GM21367 (cell line): ENCODE measurements around the gene SCNN1B.
"Not testable (repeated sequence)": the region's sequence is repeated elsewhere in the genome, so short reads cannot be mapped to it uniquely, and the experiment has no call there.

Experiments
- ATAC-seq: cut with Tn5 transposase; IDR thresholded peaks from one replicate; pipeline ENCODE4 v1.9.1; 2021; ENCODE audit not compliant: unreplicated experiment

SCNN1B gene, protein sequence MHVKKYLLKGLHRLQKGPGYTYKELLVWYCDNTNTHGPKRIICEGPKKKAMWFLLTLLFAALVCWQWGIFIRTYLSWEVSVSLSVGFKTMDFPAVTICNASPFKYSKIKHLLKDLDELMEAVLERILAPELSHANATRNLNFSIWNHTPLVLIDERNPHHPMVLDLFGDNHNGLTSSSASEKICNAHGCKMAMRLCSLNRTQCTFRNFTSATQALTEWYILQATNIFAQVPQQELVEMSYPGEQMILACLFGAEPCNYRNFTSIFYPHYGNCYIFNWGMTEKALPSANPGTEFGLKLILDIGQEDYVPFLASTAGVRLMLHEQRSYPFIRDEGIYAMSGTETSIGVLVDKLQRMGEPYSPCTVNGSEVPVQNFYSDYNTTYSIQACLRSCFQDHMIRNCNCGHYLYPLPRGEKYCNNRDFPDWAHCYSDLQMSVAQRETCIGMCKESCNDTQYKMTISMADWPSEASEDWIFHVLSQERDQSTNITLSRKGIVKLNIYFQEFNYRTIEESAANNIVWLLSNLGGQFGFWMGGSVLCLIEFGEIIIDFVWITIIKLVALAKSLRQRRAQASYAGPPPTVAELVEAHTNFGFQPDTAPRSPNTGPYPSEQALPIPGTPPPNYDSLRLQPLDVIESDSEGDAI

DNA sequence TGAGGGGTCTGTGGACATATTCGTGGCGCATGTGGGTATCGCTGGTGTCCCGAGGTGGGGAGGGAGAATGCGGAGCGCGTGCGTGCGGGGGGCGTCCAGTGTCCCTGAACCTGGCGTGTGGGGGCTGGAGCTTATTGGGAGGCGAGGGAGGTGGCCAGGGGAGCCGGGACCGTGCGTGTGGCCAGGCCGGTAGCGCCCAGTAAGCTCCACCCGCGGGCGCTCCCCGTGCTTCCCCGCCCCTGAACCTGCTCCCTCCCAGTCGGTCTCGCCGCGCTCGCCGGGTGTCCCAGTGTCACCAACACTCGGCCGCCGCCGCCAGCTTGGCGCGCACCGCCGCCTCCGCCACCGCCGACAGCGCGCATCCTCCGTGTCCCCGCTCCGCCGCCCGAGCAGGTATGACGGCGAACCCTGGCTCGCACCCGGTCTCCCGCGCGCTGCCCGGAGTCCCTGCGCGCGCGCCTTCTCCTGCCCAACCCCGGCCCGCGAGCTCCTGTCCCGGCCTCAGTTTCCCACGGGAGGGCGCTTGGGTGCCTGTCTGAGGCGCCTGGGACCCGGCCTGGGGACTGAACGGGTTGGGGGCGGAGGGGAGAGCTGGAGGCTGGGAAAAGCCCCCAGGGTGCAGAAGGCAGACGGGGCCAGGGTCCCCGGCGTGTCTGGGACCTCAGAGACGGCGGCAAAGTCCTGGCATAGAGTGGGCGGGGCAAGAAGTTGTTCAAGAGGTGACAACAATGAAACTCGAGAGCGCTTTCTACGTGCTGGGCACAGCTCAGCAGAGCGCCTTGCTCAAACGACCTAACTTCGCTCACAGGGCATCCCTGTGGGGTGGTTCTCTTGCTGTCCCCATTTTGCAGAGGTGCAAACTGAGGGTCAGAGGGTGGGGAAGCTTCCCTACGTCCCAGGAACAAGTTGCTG, at the start of gene SCNN1B:
Gene SCNN1B, plus strand, starts transcription at position 258 of the 912 bp plus-strand sequence. CDS start 46,298 bp downstream, outside the sequence.
- ATAC-seq, result no peak

GRCh38 chr16:23252310-23252709, 49.8 kb upstream of the SCNN1B start:
- no peak for ATAC-seq

- ATAC-seq, result not testable (repeated sequence)
Measured at GRCh38 chr16:23253650-23254049, 48.5 kb upstream of the SCNN1B start.

- ATAC-seq, result no peak
Measured at GRCh38 chr16:23254338-23254737, 47.8 kb upstream of the SCNN1B start.

DNA sequence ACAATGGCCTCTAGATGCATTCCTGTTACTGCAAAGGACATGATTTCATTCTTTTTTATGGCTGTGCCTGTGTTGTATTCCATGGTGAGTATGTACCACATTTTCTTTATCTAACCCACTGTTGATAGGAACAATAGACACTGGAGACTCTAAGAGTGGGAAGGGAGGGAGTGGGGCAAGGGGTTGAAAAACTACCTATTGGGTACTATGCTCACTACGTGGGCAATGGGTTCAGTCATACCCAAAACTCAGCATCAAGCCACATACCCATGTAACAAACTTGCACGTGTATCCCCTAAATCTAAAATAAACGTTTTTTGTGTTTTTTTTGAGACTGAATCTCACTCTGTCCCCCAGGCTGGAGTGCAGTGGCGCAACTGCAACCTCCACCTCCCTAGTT, 47.1 kb upstream of the SCNN1B start:
- ATAC-seq, result no peak

GRCh38 chr16:23256440-23256839, 45.7 kb upstream of the SCNN1B start:
- no peak for ATAC-seq

DNA sequence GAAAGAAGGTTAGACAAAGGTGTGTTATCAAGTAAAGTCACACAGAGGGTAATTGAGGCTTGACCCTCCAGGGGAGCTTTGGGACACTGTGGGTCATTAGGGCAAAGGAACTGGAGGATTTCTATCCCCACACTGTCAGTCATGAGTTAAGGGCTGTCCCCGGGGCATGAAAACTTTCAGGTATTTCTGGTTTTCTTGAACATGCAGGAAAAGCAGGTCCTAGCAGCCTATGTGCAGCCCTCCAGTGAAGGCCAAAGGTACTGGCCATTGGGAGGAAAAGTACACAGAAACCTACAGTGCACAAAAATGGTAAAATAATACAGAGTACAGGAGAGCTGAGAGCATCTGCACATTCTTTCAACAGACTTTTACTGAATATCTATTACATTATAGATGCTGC, 44.4 kb upstream of the SCNN1B start:
- ATAC-seq, result no peak

- no peak for ATAC-seq
Measured at GRCh38 chr16:23258919-23259237, 43.2 kb upstream of the SCNN1B start.

- no peak for ATAC-seq
Measured at GRCh38 chr16:23267647-23268046, 34.5 kb upstream of the SCNN1B start.

- no peak for ATAC-seq
Measured at GRCh38 chr16:23268561-23268960, 33.5 kb upstream of the SCNN1B start.

- no peak for ATAC-seq
Measured at GRCh38 chr16:23269248-23269953, 32.7 kb upstream of the SCNN1B start.

GRCh38 chr16:23270654-23271053, 31.4 kb upstream of the SCNN1B start:
- no peak for ATAC-seq

- ATAC-seq, result no peak
Measured at GRCh38 chr16:23274968-23275367, 27.1 kb upstream of the SCNN1B start.

GRCh38 chr16:23276821-23277220, 25.3 kb upstream of the SCNN1B start:
- no peak for ATAC-seq

- ATAC-seq, result no peak
Measured at GRCh38 chr16:23278031-23278430, 24.1 kb upstream of the SCNN1B start.

DNA sequence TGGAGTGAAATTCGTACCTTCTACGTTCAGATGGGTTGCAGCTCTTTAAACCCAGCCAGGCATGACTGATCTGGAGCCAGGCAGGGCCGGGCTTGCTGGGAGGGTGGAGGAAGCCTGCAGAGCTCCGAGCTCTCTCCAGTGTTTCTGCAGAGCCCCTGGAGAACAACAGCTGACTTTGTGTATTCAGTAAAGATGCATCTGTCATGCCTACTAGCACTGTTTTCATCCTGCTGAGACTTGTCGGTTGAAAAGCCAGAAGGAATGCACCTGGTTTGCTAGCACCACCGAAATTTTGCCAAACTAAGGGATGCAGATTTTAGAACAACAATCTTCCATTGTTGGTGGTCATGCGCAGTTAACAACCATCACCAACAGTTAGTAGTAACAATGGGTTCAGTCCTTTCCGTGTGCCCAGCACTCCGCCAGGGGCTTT, 22.4 kb upstream of the SCNN1B start:
- no peak for ATAC-seq

- no peak for ATAC-seq
Measured at GRCh38 chr16:23280483-23280967, 21.6 kb upstream of the SCNN1B start.

DNA sequence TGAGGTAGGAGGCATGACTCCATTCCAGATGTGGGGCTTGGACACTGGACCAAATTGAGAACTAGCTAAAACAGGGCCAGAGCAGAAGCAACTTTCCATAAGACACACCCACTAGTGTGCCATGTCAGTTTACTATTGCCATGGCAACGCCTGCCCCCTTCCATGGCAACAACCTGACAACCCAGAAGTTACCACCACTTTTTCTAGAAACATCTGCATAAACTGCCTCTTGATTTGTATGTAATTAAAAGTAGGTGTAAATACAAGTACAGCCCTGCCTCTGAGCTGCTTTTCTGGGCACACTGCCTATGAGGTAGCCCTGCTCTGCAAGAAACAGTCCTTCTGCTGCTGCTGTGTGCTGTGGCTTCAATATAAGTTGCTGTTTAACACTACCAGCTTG, 19.5 kb upstream of the SCNN1B start:
- ATAC-seq, result no peak

- no peak for ATAC-seq
Measured at GRCh38 chr16:23283571-23283970, 18.5 kb upstream of the SCNN1B start.

- ATAC-seq, result no peak
Measured at GRCh38 chr16:23284584-23284983, 17.5 kb upstream of the SCNN1B start.

DNA sequence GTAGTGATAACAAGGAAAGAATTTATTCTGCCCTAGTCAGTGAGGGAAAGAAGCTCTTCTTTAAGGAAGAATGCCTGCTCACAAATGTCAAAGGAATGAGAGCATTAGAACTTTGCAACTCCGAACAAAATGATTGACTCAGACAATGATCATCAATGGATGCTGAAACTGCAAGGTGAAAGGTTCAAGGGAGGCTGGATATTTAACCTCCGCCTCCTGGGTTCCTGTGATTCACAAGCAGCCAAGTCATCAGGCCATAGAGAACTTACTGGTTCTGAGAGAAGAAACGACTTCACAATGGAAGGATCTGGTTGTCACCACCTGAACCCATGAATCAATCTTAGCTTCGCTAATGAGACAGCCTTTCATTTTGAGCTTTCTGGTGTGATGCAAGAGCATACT, 16.0 kb upstream of the SCNN1B start:
- no peak for ATAC-seq
